ENCODE data around the gene SARS2.

Gene SARS2

GRCh38 chr19:38917921-38918491 is 12.6 kb downstream of the SARS2 start:
- DNase-seq (ENCODE audit: low spot score) = peak; percentile 36

- no peak for DNase-seq (ENCODE audit: low spot score)
Observed at GRCh38 chr19:38917516-38917915, 13.0 kb downstream of the SARS2 start.

- DNase-seq (ENCODE audit: low spot score) = no peak
Observed at GRCh38 chr19:38915329-38916321, 14.9 kb downstream of the SARS2 start.

- no peak for DNase-seq (ENCODE audit: low spot score)
Observed at GRCh38 chr19:38913958-38914357, 16.6 kb downstream of the SARS2 start.

- no peak for DNase-seq (ENCODE audit: low spot score)
Observed at GRCh38 chr19:38912600-38913514, 17.7 kb downstream of the SARS2 start.

GRCh38 chr19:38911388-38912001 is 19.1 kb downstream of the SARS2 start:
- DNase-seq (ENCODE audit: low spot score) = no peak

GRCh38 chr19:38910488-38910887 is 20.1 kb downstream of the SARS2 start:
- DNase-seq (ENCODE audit: low spot score) = no peak

- DNase-seq (ENCODE audit: low spot score) = no peak
Observed at GRCh38 chr19:38908911-38909310, 21.7 kb downstream of the SARS2 start.

GRCh38 chr19:38907670-38908069 is 22.9 kb downstream of the SARS2 start:
- no peak for DNase-seq (ENCODE audit: low spot score)

GRCh38 chr19:38907227-38907626 is 23.3 kb downstream of the SARS2 start:
- no peak for DNase-seq (ENCODE audit: low spot score)

GRCh38 chr19:38905620-38906019 is 24.9 kb downstream of the SARS2 start:
- no peak for DNase-seq (ENCODE audit: low spot score)

GRCh38 chr19:38904581-38905539 is 25.7 kb downstream of the SARS2 start:
- DNase-seq (ENCODE audit: low spot score) = no peak

GRCh38 chr19:38901683-38902082 is 28.9 kb downstream of the SARS2 start:
- DNase-seq (ENCODE audit: low spot score) = no peak

- DNase-seq (ENCODE audit: low spot score) = peak; percentile 43
Observed at GRCh38 chr19:38900743-38901190, 29.8 kb downstream of the SARS2 start.

- no peak for DNase-seq (ENCODE audit: low spot score)
Observed at GRCh38 chr19:38900202-38900629, 30.3 kb downstream of the SARS2 start.

- peak; percentile 100 for DNase-seq (ENCODE audit: low spot score)
Observed at GRCh38 chr19:38899447-38900201, 30.9 kb downstream of the SARS2 start, which contains the start of the genes NFKBIB and SIRT2. NFKBIB (plus strand) TSS chr19:38899969; CDS start chr19:38900033, 64 bp downstream. SIRT2 (minus strand) TSS chr19:38899618; CDS start chr19:38899521, 97 bp downstream.

GRCh38 chr19:38898788-38899446 is 31.6 kb downstream of the SARS2 start:
- no peak for DNase-seq (ENCODE audit: low spot score)

GRCh38 chr19:38894968-38895367 is 35.6 kb downstream of the SARS2 start:
- DNase-seq (ENCODE audit: low spot score) = no peak

GRCh38 chr19:38893341-38893771 is 37.2 kb downstream of the SARS2 start:
- no peak for DNase-seq (ENCODE audit: low spot score)
